GM21526 (cell line): ENCODE data around the gene KRAS.
A peak's percentile ranks its signal among the peaks of the same experiment; 100 is the strongest.

Experiments used
- ATAC-seq: cut with Tn5 transposase; IDR thresholded peaks from one replicate; pipeline ENCODE4 v1.9.1; 2021; ENCODE audit warnings: moderate library complexity; ENCODE audit not compliant: unreplicated experiment, low FRiP score

The KRAS gene

GRCh38 chr12:25256826-25257225 lies 6.1 kb upstream of the KRAS start:
- ATAC-seq, result no peak

DNA sequence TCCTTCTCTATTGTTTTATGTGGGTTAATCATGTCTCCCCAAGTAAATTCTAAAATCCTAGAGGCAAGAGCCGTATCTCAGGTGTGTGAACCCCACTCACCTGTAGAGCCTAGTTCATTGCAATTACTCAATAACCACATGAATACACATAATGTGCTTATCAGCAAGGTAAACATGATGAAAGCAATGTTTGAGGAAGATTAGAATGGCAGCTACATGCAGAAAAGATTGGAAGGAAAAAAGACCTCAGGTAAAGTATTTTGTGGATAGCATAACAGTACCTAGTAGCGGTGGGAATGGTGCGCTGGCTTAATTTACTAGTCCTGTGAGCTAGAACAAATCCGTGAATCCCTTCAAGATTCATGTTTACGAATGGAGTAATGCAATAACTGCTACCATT lies 5.3 kb upstream of the KRAS start:
- no peak for ATAC-seq

DNA sequence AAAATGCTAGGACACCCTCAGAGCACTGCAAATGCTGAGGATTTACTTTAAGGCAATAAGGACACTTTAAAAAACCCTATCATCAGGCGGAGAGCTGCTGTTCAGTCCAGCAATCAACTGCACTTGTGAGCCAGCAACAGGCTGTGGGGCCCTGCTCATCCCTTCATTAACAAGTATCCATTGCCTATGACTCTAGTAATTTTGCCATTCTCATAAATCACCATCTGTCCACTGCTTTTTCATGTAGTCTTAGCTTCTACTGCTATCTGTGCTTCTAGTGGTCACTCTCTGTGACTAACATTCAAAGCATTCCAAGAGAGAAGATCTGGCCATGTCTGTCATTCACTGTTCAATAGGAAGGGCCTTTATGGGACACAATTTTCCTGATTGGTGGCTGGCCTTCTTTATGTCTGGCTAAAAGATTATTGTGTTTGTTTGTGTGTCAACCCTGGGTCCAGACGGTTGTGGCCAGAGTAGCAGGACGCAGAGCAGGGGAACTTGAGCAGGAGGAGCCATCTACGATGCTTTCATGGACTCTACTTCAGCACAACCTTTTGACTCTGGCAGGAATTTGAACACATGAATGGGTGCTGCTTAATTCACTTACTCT lies 3.6 kb upstream of the KRAS start:
- ATAC-seq, result no peak

DNA sequence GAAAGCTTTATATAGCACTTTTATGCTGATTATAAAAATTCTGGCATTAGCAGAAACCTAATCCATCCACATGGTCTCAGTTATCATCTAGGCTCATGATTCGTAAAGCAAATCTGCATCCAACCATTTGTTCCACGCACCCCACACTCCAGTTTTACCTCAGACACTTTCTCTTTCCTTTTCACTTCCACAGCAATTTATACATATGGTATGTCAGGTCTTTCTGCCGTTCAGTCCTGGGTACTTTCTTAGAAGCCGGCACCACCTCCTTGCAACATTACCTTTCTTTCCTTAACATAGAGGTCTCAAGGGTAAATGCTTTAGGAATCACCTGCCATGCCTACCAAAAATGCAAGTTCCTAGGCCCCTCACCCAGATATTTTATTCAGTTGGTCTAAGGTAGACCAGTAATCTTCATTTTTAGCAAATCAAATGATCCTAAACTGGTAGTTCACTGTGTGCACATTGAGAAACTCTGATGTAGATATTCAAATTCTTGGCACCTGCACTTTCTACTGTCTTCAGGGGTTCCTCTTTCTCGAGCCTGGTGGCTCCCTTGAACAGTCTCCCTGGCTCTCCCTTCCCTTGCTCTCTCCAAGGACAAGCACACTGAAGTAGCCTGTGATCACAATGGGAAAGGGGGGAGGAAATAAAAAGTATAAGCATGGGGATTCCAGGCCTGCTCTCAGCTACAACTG lies 2.8 kb upstream of the KRAS start:
- ATAC-seq, result no peak

GRCh38 chr12:25252946-25253345 lies 2.2 kb upstream of the KRAS start:
- no peak for ATAC-seq

GRCh38 chr12:25251769-25252168 lies 1.0 kb upstream of the KRAS start:
- ATAC-seq, result no peak

- ATAC-seq, result peak; percentile 38
These were observed 594 bp downstream of the KRAS start for GRCh38 chr12:25249931-25250738.

GRCh38 chr12:25248732-25249131 lies 2.0 kb downstream of the KRAS start:
- ATAC-seq, result no peak

DNA sequence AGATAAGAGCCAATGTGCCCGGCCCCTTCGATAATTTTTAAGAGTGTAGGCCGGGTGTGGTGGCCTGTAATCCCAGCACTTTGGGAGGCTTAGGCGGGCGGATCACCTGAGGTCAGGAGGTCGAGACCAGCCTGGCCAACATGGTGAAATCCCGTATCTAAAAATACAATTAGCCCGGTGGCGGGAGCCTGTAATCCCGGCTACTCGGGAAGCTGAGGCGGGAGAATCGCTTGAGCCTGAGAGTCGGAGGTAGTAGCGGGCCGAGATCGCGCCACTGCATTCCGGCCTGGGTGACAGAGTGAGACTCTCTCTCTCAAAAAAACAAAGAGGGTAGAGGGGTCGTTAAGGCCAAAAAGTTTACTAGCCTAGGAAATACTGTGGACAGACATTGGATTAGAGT lies 2.6 kb downstream of the KRAS start:
- ATAC-seq, result no peak

GRCh38 chr12:25245491-25245890 lies 5.2 kb downstream of the KRAS start:
- no peak for ATAC-seq

- ATAC-seq, result no peak
These were observed 7.1 kb downstream of the KRAS start for GRCh38 chr12:25243680-25243990.

DNA sequence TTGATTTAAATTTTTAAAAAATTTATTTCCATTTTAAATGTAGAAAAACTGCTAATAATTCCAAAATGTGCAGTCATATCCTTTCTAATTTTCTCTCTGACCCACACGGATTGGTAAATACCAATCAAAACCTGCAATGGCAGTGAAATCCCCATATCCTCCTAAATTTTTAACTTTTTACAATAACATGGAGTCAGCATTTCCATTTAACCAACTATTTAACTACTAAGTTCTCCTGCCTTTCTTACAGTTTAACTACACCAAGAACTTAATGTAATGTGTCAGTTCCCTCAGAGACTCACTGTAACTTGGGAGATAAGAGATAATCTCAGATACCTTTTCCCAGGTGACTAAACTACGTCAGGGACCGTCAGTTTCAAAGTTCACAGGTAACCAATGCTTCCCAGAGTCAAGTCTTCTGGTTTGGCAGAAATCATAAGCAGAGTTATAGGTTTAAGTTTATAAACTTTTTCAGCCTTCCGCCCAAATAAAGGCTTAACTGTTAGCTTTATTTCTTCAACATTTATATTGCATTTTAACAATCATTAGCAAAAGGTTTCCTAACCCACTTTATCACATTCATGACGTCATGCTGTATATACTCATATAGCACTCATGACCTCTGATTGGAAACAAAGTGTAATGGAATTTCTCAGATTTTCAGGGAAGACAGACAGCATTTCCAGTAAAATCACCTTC lies 7.6 kb downstream of the KRAS start:
- no peak for ATAC-seq

DNA sequence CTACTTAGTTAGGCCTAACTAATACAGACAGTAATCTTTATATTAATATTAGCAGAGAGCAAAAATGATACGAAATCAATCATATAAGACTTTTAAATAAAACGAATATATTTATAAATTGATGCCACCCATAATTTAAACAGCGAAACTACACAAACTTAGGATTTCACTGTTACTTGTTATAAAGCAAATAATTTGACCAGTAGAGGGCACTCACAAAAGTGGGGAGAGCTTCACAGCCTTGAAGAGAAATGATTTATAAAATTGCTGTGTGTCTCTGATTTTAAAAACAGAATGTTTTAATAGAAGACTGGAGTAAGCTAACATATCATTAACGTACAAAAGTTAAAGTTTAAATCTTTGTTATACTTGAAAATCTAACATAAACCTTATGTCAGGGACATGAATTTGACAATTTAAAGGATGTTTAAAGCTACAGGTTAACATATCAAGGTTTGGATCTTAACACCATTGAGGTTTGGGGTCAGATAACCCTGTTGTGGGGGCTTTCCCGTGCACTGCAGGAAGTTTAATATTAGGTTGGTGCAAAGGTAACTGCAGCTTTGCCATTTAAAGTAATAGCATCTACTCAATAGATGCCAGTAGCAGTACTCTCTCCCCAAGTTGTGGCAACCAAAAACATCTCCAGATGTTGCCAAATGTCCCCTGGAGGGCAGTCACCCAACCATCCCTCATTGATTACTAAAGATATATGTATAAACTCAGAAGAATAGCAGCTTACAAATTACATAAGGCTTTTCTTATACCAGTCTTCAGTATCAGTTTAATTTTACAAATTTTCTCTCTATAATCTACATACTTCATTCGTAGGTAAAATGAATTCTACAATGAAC lies 9.3 kb downstream of the KRAS start:
- no peak for ATAC-seq

DNA sequence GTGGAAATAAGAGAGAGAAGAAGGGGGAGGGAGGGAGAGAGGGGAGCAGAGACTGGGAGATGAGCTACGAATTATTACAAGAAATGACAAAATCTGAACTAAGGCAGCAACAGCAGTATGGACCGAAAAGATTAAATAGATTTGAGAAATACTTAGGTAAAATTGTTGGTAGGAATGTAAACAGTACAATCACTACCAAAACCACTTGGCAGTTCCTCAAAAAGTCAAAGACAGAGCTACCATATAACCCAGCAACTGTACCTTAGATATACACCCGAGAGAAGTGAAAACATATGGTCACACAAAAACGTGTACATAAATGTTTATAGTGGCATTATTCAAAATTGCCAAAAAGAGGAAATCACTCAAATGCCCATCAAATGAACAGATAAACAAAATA lies 14.1 kb downstream of the KRAS start:
- ATAC-seq, result no peak

GRCh38 chr12:25236190-25236589 lies 14.5 kb downstream of the KRAS start:
- ATAC-seq, result no peak

DNA sequence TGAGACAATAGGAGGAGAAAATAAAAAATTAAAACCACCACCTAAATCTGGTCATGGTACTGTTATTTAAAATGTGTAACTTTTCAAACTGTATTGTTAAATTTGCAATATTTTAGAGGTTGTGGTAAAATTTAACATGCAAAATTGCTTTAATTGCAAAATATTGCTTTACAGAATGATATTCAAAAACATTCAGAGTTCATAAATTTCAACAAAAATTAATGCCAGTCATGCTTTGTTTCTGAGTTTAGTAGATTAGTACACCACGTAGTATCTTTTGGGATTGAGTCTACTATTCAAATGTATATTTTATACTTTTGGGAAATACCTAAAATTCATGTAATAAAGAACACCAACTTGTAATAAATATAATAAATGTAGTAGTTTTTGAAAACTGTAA lies 37.4 kb downstream of the KRAS start:
- ATAC-seq, result no peak

- ATAC-seq, result no peak
These were observed 42.2 kb downstream of the KRAS start for GRCh38 chr12:25208554-25208953.

- no peak for ATAC-seq
These were observed 42.9 kb downstream of the KRAS start for GRCh38 chr12:25207846-25208245.

DNA sequence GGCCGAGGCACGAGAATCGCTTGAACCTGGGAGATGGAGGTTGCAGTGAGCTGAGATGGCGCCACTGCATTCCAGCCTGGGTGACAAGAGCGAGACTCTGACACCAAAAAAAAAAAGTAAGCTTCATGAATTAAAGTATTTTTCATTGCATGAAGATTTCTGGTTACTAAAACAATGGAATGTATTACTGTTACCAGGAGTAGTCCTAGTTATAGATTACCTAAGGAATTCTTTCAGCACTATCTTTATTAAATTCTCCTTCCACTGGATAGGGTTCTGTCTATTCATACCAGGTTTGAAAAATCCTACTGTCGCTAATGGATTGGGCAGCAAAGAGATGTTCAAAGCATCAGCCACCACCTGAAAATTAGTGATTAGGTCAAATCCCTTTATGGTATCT lies 43.3 kb downstream of the KRAS start:
- ATAC-seq, result no peak

DNA sequence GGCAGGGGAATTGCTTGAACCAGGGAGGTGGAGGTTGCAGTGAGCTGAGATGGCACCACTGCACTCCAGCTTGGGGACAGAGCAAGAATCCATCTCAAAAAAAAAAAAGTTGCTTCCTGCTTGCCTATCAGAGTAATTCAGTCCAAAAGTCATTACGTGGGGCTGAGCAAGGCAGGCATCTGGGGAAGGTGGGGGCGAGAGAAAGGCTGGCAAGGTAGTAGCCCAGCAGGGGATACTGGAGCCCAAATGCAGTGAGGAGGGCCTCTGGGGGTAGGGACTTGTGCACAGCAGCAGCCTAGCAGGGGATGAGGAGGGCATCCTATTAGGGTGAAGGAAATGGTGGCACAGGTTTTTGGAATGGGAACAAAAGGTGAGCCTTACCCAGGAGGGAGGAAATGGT lies 48.6 kb downstream of the KRAS start:
- no peak for ATAC-seq
